ENCODE measurements around the gene AKAP17A. TPM values are rescaled to one million over a fixed set of nuclear protein-coding genes. Genes with fewer than 3 reads are reported as not detected.

Gene AKAP17A
- total RNA-seq = 12.7 and 20.8 TPM in 2 replicates

GRCh38 chrX:1591102-1591862, at the start of gene AKAP17A:
TSS of gene AKAP17A (plus strand) at chrX:1591604. CDS start at chrX:1593463, 1,859 bp downstream.

GRCh38 chrX:1614927-1615326, 23.5 kb downstream of the AKAP17A start, which contains the start of gene ASMT:
TSS of gene ASMT (plus strand) at chrX:1615059. CDS start at chrX:1615200, 141 bp downstream.

Other genes starting within 250 kb of the AKAP17A start
- 222 and 238 TPM in 2 replicates for gene SLC25A6, start 199.5 kb upstream of the AKAP17A start, total RNA-seq
- gene ASMTL, start 138.7 kb upstream of the AKAP17A start, total RNA-seq = 12.5 and 14.6 TPM in 2 replicates
- 0.26 and 0.43 TPM in 2 replicates for gene P2RY8, start 54.4 kb upstream of the AKAP17A start, total RNA-seq
- gene ASMT, start 23.5 kb downstream of the AKAP17A start, total RNA-seq = not detected in 2 replicates